MM.1S (cell line): Measurements from ENCODE around the gene RGL3.

Source experiments
- DNase-seq: peaks from one replicate; pipeline ENCODE4 v3.0.0-alpha.2; 2015
- H2AFZ ChIP-seq: fragments of 300-600 bp; sonication (generic); 2 replicates; pipeline ENCODE4 v1.6.0; 2016; ENCODE audit warnings: antibody characterized with exemption, low read length
- H3F3A ChIP-seq: fragments of 300-600 bp; sonication (generic); 2 replicates; pipeline ENCODE4 v1.6.1; 2016; ENCODE audit warnings: mild to moderate bottlenecking, antibody characterized with exemption, low read length, moderate library complexity, mixed read lengths; ENCODE audit not compliant: insufficient read depth
- H3K27ac ChIP-seq: fragments of 300-600 bp; sonication (generic); 2 replicates; pipeline ENCODE4 v1.5.1; 2016; ENCODE audit warnings: mild to moderate bottlenecking, low read length
- H3K27me3 ChIP-seq: fragments of 300-600 bp; sonication (generic); replicated peaks from 2 replicates; pipeline ENCODE4 v1.6.0; 2016; ENCODE audit warnings: low read length; ENCODE audit not compliant: insufficient read depth
- H3K36me3 ChIP-seq: fragments of 300-600 bp; sonication (generic); replicated peaks from 2 replicates; pipeline ENCODE4 v1.6.1; 2016; ENCODE audit warnings: mild to moderate bottlenecking, low read length, mixed read lengths; ENCODE audit not compliant: insufficient read depth
- H3K4me1 ChIP-seq: fragments of 300-600 bp; sonication (generic); 2 replicates; pipeline ENCODE4 v1.6.1; 2016; ENCODE audit warnings: low read length, mixed read lengths
- H3K4me2 ChIP-seq: fragments of 300-600 bp; sonication (generic); 2 replicates; pipeline ENCODE4 v1.6.0; 2016; ENCODE audit warnings: low read depth, low read length
- H3K4me3 ChIP-seq: fragments of 300-600 bp; sonication (generic); 2 replicates; pipeline ENCODE4 v1.5.1; 2016; ENCODE audit warnings: low read length, mixed read lengths
- H3K79me2 ChIP-seq: fragments of 300-600 bp; sonication (generic); 2 replicates; pipeline ENCODE4 v1.6.1; 2016; ENCODE audit warnings: mixed run types, low read length, mixed read lengths
- H3K9ac ChIP-seq: fragments of 300-600 bp; sonication (generic); 2 replicates; pipeline ENCODE4 v1.6.1; 2016; ENCODE audit warnings: low read length, mixed read lengths
- H3K9me2 ChIP-seq: fragments of 300-600 bp; sonication (generic); replicated peaks from 2 replicates; pipeline ENCODE4 v1.6.1; 2016; ENCODE audit warnings: mild to moderate bottlenecking, low read length, mixed read lengths; ENCODE audit not compliant: insufficient read depth
- H3K9me3 ChIP-seq: fragments of 300-600 bp; sonication (generic); replicated peaks from 2 replicates; pipeline ENCODE4 v1.6.1; 2016; ENCODE audit warnings: mild to moderate bottlenecking, low read length, mixed read lengths; ENCODE audit not compliant: insufficient read depth
- H4K20me1 ChIP-seq: fragments of 300-600 bp; sonication (generic); 2 replicates; pipeline ENCODE4 v1.6.1; 2016; ENCODE audit warnings: mild to moderate bottlenecking, low read length, moderate library complexity, mixed read lengths; ENCODE audit not compliant: insufficient read depth
- EZH2 ChIP-seq: fragments of 300-600 bp; sonication (generic); optimal IDR thresholded peaks from 2 replicates; pipeline ENCODE3; 2017; ENCODE audit warnings: low read depth, mild to moderate bottlenecking, antibody characterized with exemption, low read length, mixed read lengths
- EZH2phosphoT487 ChIP-seq: fragments of 300-600 bp; sonication (generic); IDR thresholded peaks from 2 replicates; pipeline ENCODE4 v1.6.1; 2018; ENCODE audit warnings: antibody characterized with exemption, low read length
- TF ChIP-seq, protein P1 (sequence below): fragments of 300-600 bp; sonication (generic); IDR thresholded peaks from 2 replicates; pipeline ENCODE4 v1.5.1; 2016; ENCODE audit warnings: antibody characterized with exemption, low read length, mixed read lengths

Gene RGL3

DNA sequence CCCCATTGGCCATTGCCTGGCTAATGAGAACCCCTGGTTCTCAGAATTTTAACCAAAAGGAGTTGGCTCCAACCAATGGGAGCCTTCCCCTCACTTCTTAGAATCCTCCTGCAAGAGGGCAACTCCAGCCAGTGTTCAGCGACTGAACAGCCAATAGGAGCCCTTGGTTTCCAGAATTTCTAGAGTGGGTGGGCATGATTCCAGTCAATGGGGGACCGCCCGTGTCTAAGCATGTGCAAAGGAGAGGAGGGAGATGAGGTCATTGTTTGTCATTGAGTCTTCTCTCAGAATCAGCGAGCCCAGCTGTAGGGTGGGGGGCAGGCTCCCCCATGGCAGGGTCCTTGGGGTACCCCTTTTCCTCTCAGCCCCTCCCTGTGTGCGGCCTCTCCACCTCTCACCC, 54.2 kb downstream of the RGL3 start:
- Histone ChIP-seq H3K4me2 (no peak overlapping the region), H3K4me1 (no peaks in the 10 kb centered on the region), H3K27me3 (no peaks in the 10 kb centered on the region), H3K9ac (no peak overlapping the region), H3K27ac (no peak overlapping the region), H4K20me1 (no peaks in the 10 kb centered on the region), H3F3A (no peaks in the 10 kb centered on the region), H3K9me2 (no peaks in the 10 kb centered on the region), H3K36me3 (no peaks in the 10 kb centered on the region), H3K79me2 (no peaks in the 10 kb centered on the region), H3K4me3 (no peak overlapping the region), H3K9me3 (no peaks in the 10 kb centered on the region), H2AFZ (no peak overlapping the region)
- DNase-seq = no peak
- TF ChIP-seq EZH2phosphoT487 (no peak), EZH2 (no peak)
- TF ChIP-seq, protein P1, sequence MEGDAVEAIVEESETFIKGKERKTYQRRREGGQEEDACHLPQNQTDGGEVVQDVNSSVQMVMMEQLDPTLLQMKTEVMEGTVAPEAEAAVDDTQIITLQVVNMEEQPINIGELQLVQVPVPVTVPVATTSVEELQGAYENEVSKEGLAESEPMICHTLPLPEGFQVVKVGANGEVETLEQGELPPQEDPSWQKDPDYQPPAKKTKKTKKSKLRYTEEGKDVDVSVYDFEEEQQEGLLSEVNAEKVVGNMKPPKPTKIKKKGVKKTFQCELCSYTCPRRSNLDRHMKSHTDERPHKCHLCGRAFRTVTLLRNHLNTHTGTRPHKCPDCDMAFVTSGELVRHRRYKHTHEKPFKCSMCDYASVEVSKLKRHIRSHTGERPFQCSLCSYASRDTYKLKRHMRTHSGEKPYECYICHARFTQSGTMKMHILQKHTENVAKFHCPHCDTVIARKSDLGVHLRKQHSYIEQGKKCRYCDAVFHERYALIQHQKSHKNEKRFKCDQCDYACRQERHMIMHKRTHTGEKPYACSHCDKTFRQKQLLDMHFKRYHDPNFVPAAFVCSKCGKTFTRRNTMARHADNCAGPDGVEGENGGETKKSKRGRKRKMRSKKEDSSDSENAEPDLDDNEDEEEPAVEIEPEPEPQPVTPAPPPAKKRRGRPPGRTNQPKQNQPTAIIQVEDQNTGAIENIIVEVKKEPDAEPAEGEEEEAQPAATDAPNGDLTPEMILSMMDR = no peak

DNA sequence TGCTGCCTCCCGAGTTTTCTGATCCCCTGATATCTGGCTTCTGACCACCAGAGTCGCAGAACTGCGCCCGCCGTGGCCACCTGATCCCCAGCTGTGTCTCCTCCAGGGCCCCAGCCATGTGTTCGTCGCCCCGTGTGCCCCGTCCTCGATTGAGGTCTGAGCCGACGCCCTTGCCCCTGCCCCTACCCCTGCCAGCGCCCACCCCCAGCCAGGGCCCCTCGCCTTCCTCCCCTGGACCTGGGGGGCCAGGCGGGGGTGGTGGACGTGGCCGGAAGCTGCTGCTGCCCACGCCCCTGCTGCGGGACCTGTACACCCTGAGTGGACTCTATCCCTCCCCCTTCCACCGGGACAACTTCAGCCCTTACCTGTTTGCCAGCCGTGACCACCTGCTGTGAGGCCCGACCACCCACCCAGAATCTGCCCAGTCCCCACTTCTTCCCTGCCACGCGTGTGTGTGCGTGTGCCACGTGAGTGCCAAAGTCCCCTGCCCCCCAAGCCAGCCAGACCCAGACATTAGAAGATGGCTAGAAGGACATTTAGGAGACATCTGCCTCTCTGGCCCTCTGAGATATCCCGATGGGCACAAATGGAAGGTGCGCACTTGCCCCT, 54.7 kb downstream of the RGL3 start:
- no peak overlapping the region for H3K27ac ChIP-seq
- H3K79me2 ChIP-seq = no peaks in the 10 kb centered on the region
- no peaks in the 10 kb centered on the region for H3K9me2 ChIP-seq
- H3K36me3 ChIP-seq = no peaks in the 10 kb centered on the region
- H3K9ac ChIP-seq = no peak overlapping the region
- H3K4me2 ChIP-seq = no peak overlapping the region
- H3K4me3 ChIP-seq = no peak overlapping the region
- no peak overlapping the region for H2AFZ ChIP-seq
- TF ChIP-seq EZH2 (no peak), EZH2phosphoT487 (no peak)
- TF ChIP-seq, protein P1 = no peak
- H3F3A ChIP-seq = no peaks in the 10 kb centered on the region
- no peaks in the 10 kb centered on the region for H3K4me1 ChIP-seq
- no peak for DNase-seq
- H4K20me1 ChIP-seq = no peaks in the 10 kb centered on the region
- H3K9me3 ChIP-seq = no peaks in the 10 kb centered on the region
- H3K27me3 ChIP-seq = peaks cover 2% of the 10 kb centered on the region; the same call in 1 of the 2 replicates

DNA sequence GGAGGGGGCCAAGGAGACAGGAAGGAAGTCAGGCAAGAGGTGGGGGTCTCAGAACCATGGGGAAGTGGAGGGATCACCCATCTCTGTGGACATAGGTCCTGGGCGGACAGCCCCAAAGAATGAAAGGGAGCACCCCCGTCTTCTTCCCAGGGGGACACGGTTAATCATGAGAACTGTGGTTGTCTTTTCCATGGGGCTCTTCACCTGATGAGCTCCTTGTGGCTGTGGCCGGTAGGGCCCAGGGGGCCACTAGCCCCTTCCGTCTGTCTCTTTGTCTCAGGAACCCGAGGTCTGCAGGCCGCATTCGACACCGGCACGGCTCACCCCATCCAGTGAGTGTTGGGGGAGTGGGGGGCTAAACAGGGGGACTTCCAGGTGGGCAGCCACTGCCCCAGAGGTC, 55.2 kb downstream of the RGL3 start:
- Histone ChIP-seq H3K27ac (no peak overlapping the region), H3K27me3 (peaks cover 7% of the 10 kb centered on the region; the same call in 1 of the 2 replicates), H4K20me1 (no peaks in the 10 kb centered on the region), H3K4me3 (no peak overlapping the region), H3K9me3 (no peaks in the 10 kb centered on the region), H3K9me2 (no peaks in the 10 kb centered on the region), H3K79me2 (no peaks in the 10 kb centered on the region), H3K36me3 (no peaks in the 10 kb centered on the region), H2AFZ (no peak overlapping the region), H3F3A (no peaks in the 10 kb centered on the region), H3K4me2 (no peak overlapping the region), H3K9ac (no peak overlapping the region), H3K4me1 (no peaks in the 10 kb centered on the region)
- TF ChIP-seq, protein P1 = no peak
- no peak for TF ChIP-seq EZH2phosphoT487
- TF ChIP-seq EZH2 = no peak
- no peak for DNase-seq
